ENCODE measurements around the gene NKIRAS2.

Gene NKIRAS2

GRCh38 chr17:42026857-42027589, 7.1 kb downstream of the NKIRAS2 start:
- DNase-seq (ENCODE audit: low read depth): no peak

- no peak for DNase-seq (ENCODE audit: low read depth)
These were observed 7.7 kb downstream of the NKIRAS2 start for GRCh38 chr17:42027590-42027889.

GRCh38 chr17:42027961-42028790, 8.3 kb downstream of the NKIRAS2 start:
- no peak for DNase-seq (ENCODE audit: low read depth)

GRCh38 chr17:42028791-42029127, 8.9 kb downstream of the NKIRAS2 start:
- no peak for DNase-seq (ENCODE audit: low read depth)

- no peak for DNase-seq (ENCODE audit: low read depth)
These were observed 11.7 kb downstream of the NKIRAS2 start for GRCh38 chr17:42031584-42031983.

GRCh38 chr17:42034059-42034458, 14.2 kb downstream of the NKIRAS2 start:
- DNase-seq (ENCODE audit: low read depth): no peak

- no peak for DNase-seq (ENCODE audit: low read depth)
These were observed 18.5 kb downstream of the NKIRAS2 start for GRCh38 chr17:42038221-42038973.

- DNase-seq (ENCODE audit: low read depth): no peak
These were observed 20.2 kb downstream of the NKIRAS2 start for GRCh38 chr17:42039794-42040763.

- no peak for DNase-seq (ENCODE audit: low read depth)
These were observed 20.9 kb downstream of the NKIRAS2 start for GRCh38 chr17:42040818-42041217.

- no peak for DNase-seq (ENCODE audit: low read depth)
These were observed 21.7 kb downstream of the NKIRAS2 start for GRCh38 chr17:42041619-42042018.

- DNase-seq (ENCODE audit: low read depth): no peak
These were observed 22.9 kb downstream of the NKIRAS2 start for GRCh38 chr17:42042598-42043319.

GRCh38 chr17:42045719-42046118, 25.8 kb downstream of the NKIRAS2 start:
- no peak for DNase-seq (ENCODE audit: low read depth)

- DNase-seq (ENCODE audit: low read depth): no peak
These were observed 27.5 kb downstream of the NKIRAS2 start for GRCh38 chr17:42047343-42047742.

GRCh38 chr17:42049834-42050392, 30.0 kb downstream of the NKIRAS2 start:
- no peak for DNase-seq (ENCODE audit: low read depth)

- DNase-seq (ENCODE audit: low read depth): peak; percentile 23
These were observed 30.6 kb downstream of the NKIRAS2 start, which contains the start of gene C17orf113 for GRCh38 chr17:42050393-42051012. Gene C17orf113 (minus strand): TSS chr17:42050601. CDS start chr17:42043376, 7,225 bp downstream.

GRCh38 chr17:42051013-42051400, 31.1 kb downstream of the NKIRAS2 start:
- no peak for DNase-seq (ENCODE audit: low read depth)

GRCh38 chr17:42051645-42052044, 31.8 kb downstream of the NKIRAS2 start:
- no peak for DNase-seq (ENCODE audit: low read depth)

- no peak for DNase-seq (ENCODE audit: low read depth)
These were observed 32.5 kb downstream of the NKIRAS2 start for GRCh38 chr17:42052346-42052877.

- no peak for DNase-seq (ENCODE audit: low read depth)
These were observed 34.0 kb downstream of the NKIRAS2 start for GRCh38 chr17:42053731-42054500.
